Kidney (tissue), 14 donors: ENCODE results near the gene KXD1. TPM values are rescaled to one million over a fixed set of nuclear protein-coding genes. Genes with fewer than 3 reads are reported as not detected.

Experiments
- DNase-seq, 5 donors: peaks; one replicate each; pipeline ENCODE4 v3.0.0-alpha.2; 2013 to 2020
- FAIRE-seq: peaks from 2 replicates; lab custom pipeline; 2012; peaks lifted over from hg19 to GRCh38; lab: Jason Lieb, UNC
- H3K27ac ChIP-seq, 2 donors: one replicate each; pipeline ENCODE4 v1.7.0; 2013; ENCODE audit warnings: low read depth in 2 of 2, low read length in 2 of 2, inconsistent platforms in 1 of 2
- H3K27me3 ChIP-seq: one replicate; pipeline ENCODE4 v1.7.1; 2013; ENCODE audit warnings: low read length, inconsistent platforms; ENCODE audit not compliant: control insufficient read depth, insufficient read depth
- H3K36me3 ChIP-seq, 3 donors: one replicate each; pipeline versions ENCODE4 v1.7.0 to v1.7.1; 2013; ENCODE audit warnings: low read length in 3 of 3, control low read depth in 1 of 3, inconsistent platforms in 1 of 3; ENCODE audit not compliant: insufficient read depth in 3 of 3, control insufficient read depth in 2 of 3
- H3K4me1 ChIP-seq, 3 donors: one replicate each; pipeline versions ENCODE4 v1.7.0 to v1.7.1; 2013; ENCODE audit warnings: low read length in 3 of 3, inconsistent platforms in 1 of 3, low read depth in 1 of 3; ENCODE audit not compliant: control insufficient read depth in 2 of 3, insufficient read depth in 2 of 3
- H3K4me3 ChIP-seq, 3 donors: one replicate each; pipeline versions ENCODE4 v1.7.0 to v1.8.1; 2013; ENCODE audit warnings: low read length in 3 of 3, control low read depth in 1 of 3, inconsistent platforms in 1 of 3
- H3K9ac ChIP-seq, 3 donors: one replicate each; pipeline versions ENCODE4 v1.7.0 to v1.7.1; 2013; ENCODE audit warnings: low read length in 3 of 3, control low read depth in 1 of 3, inconsistent platforms in 1 of 3
- H3K9me3 ChIP-seq, 3 donors: one replicate each; pipeline versions ENCODE4 v1.7.0 to v1.7.1; 2013; ENCODE audit warnings: low read length in 3 of 3, control low read depth in 1 of 3, inconsistent platforms in 1 of 3; ENCODE audit not compliant: control insufficient read depth in 2 of 3, insufficient read depth in 1 of 3
- intact Hi-C: fragments of 100-400 bp; cut with DNase I; formaldehyde crosslinking; loops from one replicate; pipeline ENCODE4 v1.11.1; 2022
- polyA plus RNA-seq: library from polyadenylated mRNA; stranded (reverse); fragments of 350-450 nt; fragmentation: Illumina TruSeq; extraction: RNeasy Lipid Tissue Mini Kit (QIAGEN cat#74804); gene quantifications from one replicate; pipeline ENCODE4 v1.2.3, GENCODE V29; 2014; ENCODE audit warnings: low read depth, low replicate concordance; ENCODE audit not compliant: insufficient read depth
- total RNA-seq: library from RNA; stranded (reverse); fragmentation: NEBNext Ultra II Directional; extraction: Animal tissue kit (Norgen Biotek cat#: 25700); gene quantifications from one replicate; pipeline ENCODE4 v1.2.1, GENCODE V29; 2021
- TF ChIP-seq, protein P1 (sequence below): IDR thresholded peaks from 3 replicates; pipeline ENCODE4 v1.5.1; 2012; ENCODE audit warnings: mild to moderate bottlenecking, moderate library complexity, borderline replicate concordance; ENCODE audit not compliant: insufficient read depth; ENCODE audit errors: extremely low read depth
- donor health status: control.
- donor health status: control.
- donor health status: control.
- donor health status: control.
- donor health status: control.
- donor health status: DM: yes; HTN: yes; CAD: no.
- donor health status: Normal renal cell carcinoma (clear cell type).

The KXD1 gene
- total and polyA plus RNA-seq, 2 donors from 2014 or later: 56.3 to 69.9 TPM

DNA sequence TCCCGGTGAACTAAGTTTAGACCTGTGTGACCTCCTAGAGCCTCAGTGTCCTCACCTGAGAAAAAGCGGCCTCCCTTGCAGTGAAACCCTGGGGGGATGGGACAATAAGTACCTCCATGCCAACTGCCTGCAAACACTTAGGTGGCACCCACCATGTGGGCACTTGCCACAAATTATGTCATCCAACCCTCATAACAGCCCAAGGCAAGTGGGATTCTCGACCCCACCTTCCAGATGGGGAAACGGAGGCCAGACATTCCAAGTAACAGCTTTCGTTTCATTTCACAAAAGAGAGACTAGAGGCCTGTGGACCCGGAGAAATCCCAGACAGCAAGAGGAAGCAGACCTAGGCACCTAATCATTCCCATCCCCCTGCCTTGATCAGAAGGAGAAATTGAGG lies 37.8 kb downstream of the KXD1 start:
- DNase-seq (no peak), FAIRE-seq (no peak)
- Histone ChIP-seq H3K27ac (no peak overlapping the region), H3K9ac (no peak overlapping the region), H3K4me3 (no peak overlapping the region), H3K36me3 (peaks cover 0 to 3% (median 2%) of the 10 kb centered on the region in 3 donors), H3K9me3 (no peaks in the 10 kb centered on the region), H3K4me1 (peaks cover 0 to 5% (median 0%) of the 10 kb centered on the region in 3 donors), H3K27me3 (peaks cover 2% of the 10 kb centered on the region)
- TF ChIP-seq, protein P1, sequence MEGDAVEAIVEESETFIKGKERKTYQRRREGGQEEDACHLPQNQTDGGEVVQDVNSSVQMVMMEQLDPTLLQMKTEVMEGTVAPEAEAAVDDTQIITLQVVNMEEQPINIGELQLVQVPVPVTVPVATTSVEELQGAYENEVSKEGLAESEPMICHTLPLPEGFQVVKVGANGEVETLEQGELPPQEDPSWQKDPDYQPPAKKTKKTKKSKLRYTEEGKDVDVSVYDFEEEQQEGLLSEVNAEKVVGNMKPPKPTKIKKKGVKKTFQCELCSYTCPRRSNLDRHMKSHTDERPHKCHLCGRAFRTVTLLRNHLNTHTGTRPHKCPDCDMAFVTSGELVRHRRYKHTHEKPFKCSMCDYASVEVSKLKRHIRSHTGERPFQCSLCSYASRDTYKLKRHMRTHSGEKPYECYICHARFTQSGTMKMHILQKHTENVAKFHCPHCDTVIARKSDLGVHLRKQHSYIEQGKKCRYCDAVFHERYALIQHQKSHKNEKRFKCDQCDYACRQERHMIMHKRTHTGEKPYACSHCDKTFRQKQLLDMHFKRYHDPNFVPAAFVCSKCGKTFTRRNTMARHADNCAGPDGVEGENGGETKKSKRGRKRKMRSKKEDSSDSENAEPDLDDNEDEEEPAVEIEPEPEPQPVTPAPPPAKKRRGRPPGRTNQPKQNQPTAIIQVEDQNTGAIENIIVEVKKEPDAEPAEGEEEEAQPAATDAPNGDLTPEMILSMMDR: no peak
- intact Hi-C loops: loop anchor here (10.0 kb wide), 1 partner anchor 249 kb away; no protein-coding TSS in a partner anchor

DNA sequence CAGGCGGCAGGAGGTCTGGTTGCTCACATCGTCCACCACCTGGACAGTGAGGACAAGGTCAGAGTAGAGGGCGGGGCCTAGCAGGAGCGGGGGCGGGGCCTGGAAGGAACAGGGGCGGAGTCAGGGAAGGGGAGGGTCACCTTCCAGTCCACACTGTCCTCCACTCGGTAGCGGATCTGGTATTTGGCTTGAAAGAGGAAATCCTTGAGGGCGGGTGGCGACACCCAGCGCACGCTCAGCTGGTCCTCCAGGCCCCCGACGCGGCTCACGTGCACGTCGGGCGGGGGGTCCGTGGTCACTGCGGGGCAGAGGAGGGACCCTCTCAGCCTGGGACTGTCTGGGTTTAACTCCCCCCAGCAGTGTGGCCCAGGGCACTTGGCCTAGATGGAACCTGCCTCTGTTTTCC lies 39.1 kb downstream of the KXD1 start:
- intact Hi-C loops: loop anchor here (10.0 kb wide), 1 partner anchor 248 kb away; no protein-coding TSS in a partner anchor
- Histone ChIP-seq H3K9ac (no peak overlapping the region), H3K27ac (no peak overlapping the region), H3K4me1 (peaks cover 0 to 5% (median 0%) of the 10 kb centered on the region in 3 donors), H3K9me3 (no peaks in the 10 kb centered on the region), H3K27me3 (peaks cover 2% of the 10 kb centered on the region), H3K4me3 (no peak overlapping the region), H3K36me3 (no peaks in the 10 kb centered on the region)
- peak; percentile 54 to 90 (median 78) for DNase-seq
- FAIRE-seq: no peak
- TF ChIP-seq, protein P1: no peak

DNA sequence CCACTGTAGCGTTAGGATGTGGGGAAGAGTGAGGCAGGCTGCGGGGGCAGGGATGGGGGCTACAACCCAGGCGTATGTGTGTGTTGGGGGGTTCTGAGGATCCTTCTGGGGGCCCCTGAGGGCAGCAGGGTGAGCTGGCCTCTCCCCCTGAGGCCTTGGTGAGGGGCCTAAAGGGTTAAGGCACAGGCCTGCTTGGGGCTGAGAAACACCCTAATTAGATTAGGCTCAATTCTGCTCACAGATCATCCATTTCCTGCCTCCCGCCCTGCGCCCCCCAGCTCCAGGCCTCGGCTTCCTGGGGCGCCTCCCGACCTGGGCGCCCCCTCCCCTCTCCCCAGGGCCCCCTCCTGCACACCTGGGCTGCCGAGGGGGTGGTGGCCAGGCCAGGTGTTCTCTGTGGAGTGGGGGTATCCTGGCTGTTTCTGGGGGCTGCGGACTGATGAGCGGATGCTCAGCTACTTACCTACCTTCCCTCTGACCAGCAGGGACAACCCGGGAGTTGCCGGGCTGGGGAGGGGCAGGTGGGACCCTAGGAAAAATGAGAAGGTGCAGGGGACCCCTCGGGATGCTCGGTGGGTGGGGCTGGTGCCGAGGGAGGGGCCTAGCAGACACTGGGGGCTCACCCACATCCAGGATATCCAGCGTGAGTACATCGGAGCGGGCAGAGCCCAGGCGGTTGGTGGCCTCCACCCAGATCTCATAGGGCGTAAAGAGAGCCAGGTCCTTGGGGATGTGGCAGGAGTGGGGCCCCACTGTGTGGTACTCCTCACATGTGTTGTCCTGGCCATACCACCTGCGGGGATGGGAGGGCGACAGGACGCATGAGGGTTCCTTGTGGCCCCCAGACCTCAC lies 40.4 kb downstream of the KXD1 start:
- intact Hi-C loops: loop anchor here (10.0 kb wide), 1 partner anchor 247 kb away; no protein-coding TSS in a partner anchor
- no peak overlapping the region for H3K27ac ChIP-seq
- peaks cover 3% of the 10 kb centered on the region for H3K27me3 ChIP-seq
- TF ChIP-seq, protein P1: no peak
- H3K9ac ChIP-seq: no peak overlapping the region
- H3K4me1 ChIP-seq: peaks cover 0 to 5% (median 0%) of the 10 kb centered on the region in 3 donors
- FAIRE-seq (no peak), DNase-seq (peak in 1 of 5 donors; percentile 42)
- H3K9me3 ChIP-seq: no peaks in the 10 kb centered on the region
- H3K36me3 ChIP-seq: no peaks in the 10 kb centered on the region
- no peak overlapping the region for H3K4me3 ChIP-seq
